HepG2 (cell line): ENCODE measurements around the gene WSB2. TPM values are rescaled to one million over a fixed set of nuclear protein-coding genes. Genes with fewer than 3 reads are reported as not detected.

Experiments
- ATAC-seq: fragments of 200-7000 bp; cut with Tn5 transposase; 3 replicates; pipeline ENCODE4 v1.9.1; 2020; ENCODE audit warnings: mild to moderate bottlenecking, moderate library complexity
- BruUV-seq: library from RNA; stranded (reverse); fragments of 400-500 nt; replicated peaks from 2 replicates; lab custom pipeline; 2021; lab: Mats Ljungman, UMichigan
- CTCF ChIA-PET: fragments of 300-600 bp; formaldehyde crosslinking; extraction: SDS; loops from one replicate; lab custom pipeline; 2021; ENCODE audit warnings: low total read pairs, inconsistent platforms, low intra/inter-chr PET ratio; lab: Yijun Ruan, JAX
- POLR2A ChIA-PET: fragments of 350-600 bp; sonication (Branson Sonifier 250); formaldehyde crosslinking; loops from one replicate; lab custom pipeline; 2020; ENCODE audit warnings: antibody characterized with exemption, inconsistent platforms; lab: Yijun Ruan, JAX
- DNase-seq: peaks from one replicate; pipeline ENCODE4 v3.0.0-alpha.2; 2015; ENCODE audit warnings: low spot score
- FAIRE-seq: peaks from 3 replicates; lab custom pipeline; 2011; peaks lifted over from hg19 to GRCh38; lab: Jason Lieb, UNC
- H2AFZ ChIP-seq: one replicate; pipeline ENCODE4 v1.6.1; 2011; ENCODE audit warnings: low read length, inconsistent platforms
- H3K27ac ChIP-seq: fragments of 300-600 bp; 3 replicates; pipeline ENCODE4 v1.8.0; 2011; ENCODE audit warnings: mixed run types, mild to moderate bottlenecking, mixed read lengths, low read length, inconsistent platforms; ENCODE audit not compliant: insufficient read depth; ENCODE audit errors: extremely low read length
- H3K27me3 ChIP-seq, 2 experiments: fragments of 200-600 bp in 1 of 2; 2 replicates in 1 of 2; 3 replicates in 1 of 2; pipeline versions ENCODE4 v1.6.0 to v1.8.0; 2011; ENCODE audit warnings: low read length in 2 of 2, mild to moderate bottlenecking in 2 of 2, moderate library complexity in 2 of 2, inconsistent platforms in 1 of 2; ENCODE audit not compliant: insufficient read depth in 2 of 2, control insufficient read depth in 1 of 2
- H3K36me3 ChIP-seq, 2 experiments: fragments of 200-600 bp in 1 of 2; replicated peaks in 1 of 2; 2 replicates in 1 of 2; 3 replicates in 1 of 2; pipeline versions ENCODE4 v1.5.1 to v1.8.0; 2011; ENCODE audit warnings: low read length in 2 of 2, inconsistent platforms in 1 of 2; ENCODE audit not compliant: insufficient read depth in 2 of 2, control insufficient read depth in 1 of 2
- H3K4me1 ChIP-seq: 2 replicates; pipeline ENCODE4 v1.5.1; 2012; ENCODE audit warnings: low read length, inconsistent platforms; ENCODE audit not compliant: insufficient read depth
- H3K4me2 ChIP-seq: 2 replicates; pipeline ENCODE4 v1.6.0; 2011; ENCODE audit warnings: low read depth, low read length, inconsistent platforms
- H3K4me3 ChIP-seq, 3 experiments: fragments of 200-600 bp in 1 of 3; sonication (generic), shearing (Covaris generic) in 1 of 3; replicated peaks in 1 of 3; 2 replicates each; pipeline ENCODE4 v1.5.1; 2011 to 2016; ENCODE audit warnings: low read length in 3 of 3, inconsistent platforms in 2 of 3, low read depth in 2 of 3, mild to moderate bottlenecking in 2 of 3, control low read depth in 1 of 3, mixed read lengths in 1 of 3; ENCODE audit not compliant: insufficient read depth in 1 of 3
- H3K79me2 ChIP-seq: one replicate; pipeline ENCODE4 v1.6.1; 2011; ENCODE audit warnings: low read length, inconsistent platforms; ENCODE audit not compliant: insufficient read depth
- H3K9ac ChIP-seq: 2 replicates; pipeline ENCODE4 v1.6.0; 2011; ENCODE audit warnings: mild to moderate bottlenecking, low read depth, low read length, inconsistent platforms; ENCODE audit not compliant: insufficient read depth
- H3K9me3 ChIP-seq: 2 replicates; pipeline ENCODE4 v1.5.1; 2012; ENCODE audit warnings: mild to moderate bottlenecking, low read length
- H4K20me1 ChIP-seq: 2 replicates; pipeline ENCODE4 v1.6.0; 2011; ENCODE audit warnings: inconsistent platforms, mild to moderate bottlenecking, low read length, moderate library complexity; ENCODE audit not compliant: insufficient read depth
- CBFB ChIP-seq: sonication (generic); formaldehyde crosslinking; IDR thresholded peaks from 2 replicates; pipeline ENCODE4 v1.4.0; 2020; ENCODE audit warnings: missing genetic modification reagents
- JUNB ChIP-seq: sonication (generic); formaldehyde crosslinking; IDR thresholded peaks from 2 replicates; pipeline ENCODE4 v1.8.0; 2022; ENCODE audit warnings: missing genetic modification reagents, mild to moderate bottlenecking, borderline replicate concordance
- MED8 ChIP-seq: sonication (generic); formaldehyde crosslinking; IDR thresholded peaks from 2 replicates; pipeline ENCODE4 v1.8.1; 2023; ENCODE audit warnings: mild to moderate bottlenecking, missing genetic modification reagents; ENCODE audit not compliant: insufficient replicate concordance
- SIX1 ChIP-seq: sonication (generic); formaldehyde crosslinking; IDR thresholded peaks from 2 replicates; pipeline ENCODE4 v1.4.0; 2020; ENCODE audit warnings: missing genetic modification reagents, borderline replicate concordance
- ZMYM3 ChIP-seq: sonication (generic); formaldehyde crosslinking; IDR thresholded peaks from 2 replicates; pipeline ENCODE4 v1.5.1; 2020; ENCODE audit warnings: mild to moderate bottlenecking, missing genetic modification reagents
- WGBS: methylation state at CpG from one replicate; pipeline ENCODE4 v1.1.6; 2017; ENCODE audit warnings: low lambda C conversion rate; 5-methylcytosine and 5-hydroxymethylcytosine counted together
- in situ Hi-C: cut with HindIII; loops from 2 replicates; pipeline ENCODE4 v1.10.0; 2017; ENCODE audit warnings: low pct_unique_long_range_greater_than_20kb; ENCODE audit not compliant: extremely low pct_ligation_motif_present
- intact Hi-C: fragments of 100-400 bp; cut with micrococcal nuclease; formaldehyde crosslinking; loops from one replicate; pipeline ENCODE4 v1.10.0; 2022; ENCODE audit not compliant: unreplicated experiment
- polyA plus RNA-seq, 8 experiments: library from polyadenylated mRNA; depleted of rRNA in 3 of 8; stranded (reverse) in 7 of 8; unstranded in 1 of 8; fragments of >200 nt; fragmentation: Illumina TruSeq in 4 of 8; extraction: Trizol in 4 of 8; gene quantifications; 2 replicates each; pipeline versions ENCODE4 v1.2.1 to v1.2.3, GENCODE V29; 2011 to 2016; ENCODE audit warnings: low read depth in 4 of 8, missing spikeins in 1 of 8, mixed read lengths in 1 of 8; ENCODE audit not compliant: insufficient read depth in 1 of 8
- total RNA-seq, 5 experiments: library from RNA; depleted of rRNA; stranded (reverse); fragments of >200 nt; fragmentation: Illumina TruSeq; extraction: Trizol; gene quantifications; 2 replicates each; pipeline ENCODE4 v1.2.3, GENCODE V29; 2016; ENCODE audit warnings: low read depth in 1 of 5
- TF ChIP-seq, protein P1 (sequence below): sonication (generic); formaldehyde crosslinking; IDR thresholded peaks from 2 replicates; pipeline ENCODE4 v1.4.0; 2020; ENCODE audit warnings: missing genetic modification reagents
- TF ChIP-seq, protein P2 (sequence below): sonication (generic); formaldehyde crosslinking; IDR thresholded peaks from 2 replicates; pipeline ENCODE4 v1.5.1; 2020; ENCODE audit warnings: mild to moderate bottlenecking, missing genetic modification reagents, borderline replicate concordance
- TF ChIP-seq, protein P3 (sequence below): sonication (generic); formaldehyde crosslinking; IDR thresholded peaks from 2 replicates; pipeline ENCODE4 v1.4.0; 2020; ENCODE audit warnings: missing genetic modification reagents, borderline replicate concordance
- TF ChIP-seq, protein P4 (sequence below): sonication (generic); formaldehyde crosslinking; IDR thresholded peaks from 2 replicates; pipeline ENCODE4 v1.8.0; 2022; ENCODE audit warnings: missing genetic modification reagents, low read depth, mild to moderate bottlenecking, borderline replicate concordance

The WSB2 gene
- total and polyA plus RNA-seq, 2 of the 13 experiments (the other 11 are each of a cell fraction or from before 2014, with no cell fraction given): 31.0 to 82.8 TPM

DNA sequence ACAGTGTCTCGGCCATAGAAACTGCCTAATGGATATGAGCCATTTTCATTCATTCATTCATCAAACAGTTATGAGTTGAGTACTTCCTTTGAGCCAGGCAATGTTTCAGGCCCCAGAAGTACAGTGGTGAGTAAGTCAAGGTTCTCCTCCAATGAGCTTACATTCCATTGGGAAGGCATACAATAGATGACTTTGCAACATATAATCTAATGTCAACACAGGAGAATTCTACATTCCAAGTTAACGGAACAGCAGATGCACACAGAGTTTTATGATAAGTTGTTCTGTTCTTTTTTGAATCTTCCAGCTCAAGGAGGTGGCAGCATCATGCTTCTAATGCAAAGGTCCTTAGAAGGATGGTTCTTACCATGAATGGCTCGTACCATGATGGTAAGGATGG lies 47.7 kb downstream of the WSB2 start:
- FAIRE-seq (no peak), ATAC-seq (no peak), DNase-seq (no peak)
- no peak overlapping the region for H3K4me2 ChIP-seq
- no peaks in the 10 kb centered on the region for H4K20me1 ChIP-seq
- H3K27me3 ChIP-seq: no peaks in the 10 kb centered on the region; a peak in 1 of 5 replicates
- H3K27ac ChIP-seq: no peak overlapping the region
- in situ Hi-C loops: no loop called here
- BruUV-seq: no TSS peak
- intact Hi-C loops: no loop called here
- no peak overlapping the region for H3K4me3 ChIP-seq
- H3K79me2 ChIP-seq: peaks cover 14% of the 10 kb centered on the region
- ChIA-PET POLR2A (no interaction called here), CTCF (no interaction called here)
- peaks cover 29% of the 10 kb centered on the region for H3K4me1 ChIP-seq
- no peak overlapping the region for H2AFZ ChIP-seq
- no peaks in the 10 kb centered on the region for H3K36me3 ChIP-seq
- H3K9ac ChIP-seq: no peak overlapping the region
- H3K9me3 ChIP-seq: no peaks in the 10 kb centered on the region
- WGBS: 14% methylated on average over 3 of the region's 3 CpGs
- TF ChIP-seq, protein P1, sequence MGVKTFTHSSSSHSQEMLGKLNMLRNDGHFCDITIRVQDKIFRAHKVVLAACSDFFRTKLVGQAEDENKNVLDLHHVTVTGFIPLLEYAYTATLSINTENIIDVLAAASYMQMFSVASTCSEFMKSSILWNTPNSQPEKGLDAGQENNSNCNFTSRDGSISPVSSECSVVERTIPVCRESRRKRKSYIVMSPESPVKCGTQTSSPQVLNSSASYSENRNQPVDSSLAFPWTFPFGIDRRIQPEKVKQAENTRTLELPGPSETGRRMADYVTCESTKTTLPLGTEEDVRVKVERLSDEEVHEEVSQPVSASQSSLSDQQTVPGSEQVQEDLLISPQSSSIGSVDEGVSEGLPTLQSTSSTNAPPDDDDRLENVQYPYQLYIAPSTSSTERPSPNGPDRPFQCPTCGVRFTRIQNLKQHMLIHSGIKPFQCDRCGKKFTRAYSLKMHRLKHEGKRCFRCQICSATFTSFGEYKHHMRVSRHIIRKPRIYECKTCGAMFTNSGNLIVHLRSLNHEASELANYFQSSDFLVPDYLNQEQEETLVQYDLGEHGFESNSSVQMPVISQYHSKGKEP (CRISPR knock-in tag): no peak
- TF ChIP-seq, protein P2, sequence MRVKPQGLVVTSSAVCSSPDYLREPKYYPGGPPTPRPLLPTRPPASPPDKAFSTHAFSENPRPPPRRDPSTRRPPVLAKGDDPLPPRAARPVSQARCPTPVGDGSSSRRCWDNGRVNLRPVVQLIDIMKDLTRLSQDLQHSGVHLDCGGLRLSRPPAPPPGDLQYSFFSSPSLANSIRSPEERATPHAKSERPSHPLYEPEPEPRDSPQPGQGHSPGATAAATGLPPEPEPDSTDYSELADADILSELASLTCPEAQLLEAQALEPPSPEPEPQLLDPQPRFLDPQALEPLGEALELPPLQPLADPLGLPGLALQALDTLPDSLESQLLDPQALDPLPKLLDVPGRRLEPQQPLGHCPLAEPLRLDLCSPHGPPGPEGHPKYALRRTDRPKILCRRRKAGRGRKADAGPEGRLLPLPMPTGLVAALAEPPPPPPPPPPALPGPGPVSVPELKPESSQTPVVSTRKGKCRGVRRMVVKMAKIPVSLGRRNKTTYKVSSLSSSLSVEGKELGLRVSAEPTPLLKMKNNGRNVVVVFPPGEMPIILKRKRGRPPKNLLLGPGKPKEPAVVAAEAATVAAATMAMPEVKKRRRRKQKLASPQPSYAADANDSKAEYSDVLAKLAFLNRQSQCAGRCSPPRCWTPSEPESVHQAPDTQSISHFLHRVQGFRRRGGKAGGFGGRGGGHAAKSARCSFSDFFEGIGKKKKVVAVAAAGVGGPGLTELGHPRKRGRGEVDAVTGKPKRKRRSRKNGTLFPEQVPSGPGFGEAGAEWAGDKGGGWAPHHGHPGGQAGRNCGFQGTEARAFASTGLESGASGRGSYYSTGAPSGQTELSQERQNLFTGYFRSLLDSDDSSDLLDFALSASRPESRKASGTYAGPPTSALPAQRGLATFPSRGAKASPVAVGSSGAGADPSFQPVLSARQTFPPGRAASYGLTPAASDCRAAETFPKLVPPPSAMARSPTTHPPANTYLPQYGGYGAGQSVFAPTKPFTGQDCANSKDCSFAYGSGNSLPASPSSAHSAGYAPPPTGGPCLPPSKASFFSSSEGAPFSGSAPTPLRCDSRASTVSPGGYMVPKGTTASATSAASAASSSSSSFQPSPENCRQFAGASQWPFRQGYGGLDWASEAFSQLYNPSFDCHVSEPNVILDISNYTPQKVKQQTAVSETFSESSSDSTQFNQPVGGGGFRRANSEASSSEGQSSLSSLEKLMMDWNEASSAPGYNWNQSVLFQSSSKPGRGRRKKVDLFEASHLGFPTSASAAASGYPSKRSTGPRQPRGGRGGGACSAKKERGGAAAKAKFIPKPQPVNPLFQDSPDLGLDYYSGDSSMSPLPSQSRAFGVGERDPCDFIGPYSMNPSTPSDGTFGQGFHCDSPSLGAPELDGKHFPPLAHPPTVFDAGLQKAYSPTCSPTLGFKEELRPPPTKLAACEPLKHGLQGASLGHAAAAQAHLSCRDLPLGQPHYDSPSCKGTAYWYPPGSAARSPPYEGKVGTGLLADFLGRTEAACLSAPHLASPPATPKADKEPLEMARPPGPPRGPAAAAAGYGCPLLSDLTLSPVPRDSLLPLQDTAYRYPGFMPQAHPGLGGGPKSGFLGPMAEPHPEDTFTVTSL (CRISPR knock-in tag): no peak
- TF ChIP-seq MED8 (CRISPR knock-in tag): no peak
- no peak for TF ChIP-seq SIX1
- TF ChIP-seq, protein P3, sequence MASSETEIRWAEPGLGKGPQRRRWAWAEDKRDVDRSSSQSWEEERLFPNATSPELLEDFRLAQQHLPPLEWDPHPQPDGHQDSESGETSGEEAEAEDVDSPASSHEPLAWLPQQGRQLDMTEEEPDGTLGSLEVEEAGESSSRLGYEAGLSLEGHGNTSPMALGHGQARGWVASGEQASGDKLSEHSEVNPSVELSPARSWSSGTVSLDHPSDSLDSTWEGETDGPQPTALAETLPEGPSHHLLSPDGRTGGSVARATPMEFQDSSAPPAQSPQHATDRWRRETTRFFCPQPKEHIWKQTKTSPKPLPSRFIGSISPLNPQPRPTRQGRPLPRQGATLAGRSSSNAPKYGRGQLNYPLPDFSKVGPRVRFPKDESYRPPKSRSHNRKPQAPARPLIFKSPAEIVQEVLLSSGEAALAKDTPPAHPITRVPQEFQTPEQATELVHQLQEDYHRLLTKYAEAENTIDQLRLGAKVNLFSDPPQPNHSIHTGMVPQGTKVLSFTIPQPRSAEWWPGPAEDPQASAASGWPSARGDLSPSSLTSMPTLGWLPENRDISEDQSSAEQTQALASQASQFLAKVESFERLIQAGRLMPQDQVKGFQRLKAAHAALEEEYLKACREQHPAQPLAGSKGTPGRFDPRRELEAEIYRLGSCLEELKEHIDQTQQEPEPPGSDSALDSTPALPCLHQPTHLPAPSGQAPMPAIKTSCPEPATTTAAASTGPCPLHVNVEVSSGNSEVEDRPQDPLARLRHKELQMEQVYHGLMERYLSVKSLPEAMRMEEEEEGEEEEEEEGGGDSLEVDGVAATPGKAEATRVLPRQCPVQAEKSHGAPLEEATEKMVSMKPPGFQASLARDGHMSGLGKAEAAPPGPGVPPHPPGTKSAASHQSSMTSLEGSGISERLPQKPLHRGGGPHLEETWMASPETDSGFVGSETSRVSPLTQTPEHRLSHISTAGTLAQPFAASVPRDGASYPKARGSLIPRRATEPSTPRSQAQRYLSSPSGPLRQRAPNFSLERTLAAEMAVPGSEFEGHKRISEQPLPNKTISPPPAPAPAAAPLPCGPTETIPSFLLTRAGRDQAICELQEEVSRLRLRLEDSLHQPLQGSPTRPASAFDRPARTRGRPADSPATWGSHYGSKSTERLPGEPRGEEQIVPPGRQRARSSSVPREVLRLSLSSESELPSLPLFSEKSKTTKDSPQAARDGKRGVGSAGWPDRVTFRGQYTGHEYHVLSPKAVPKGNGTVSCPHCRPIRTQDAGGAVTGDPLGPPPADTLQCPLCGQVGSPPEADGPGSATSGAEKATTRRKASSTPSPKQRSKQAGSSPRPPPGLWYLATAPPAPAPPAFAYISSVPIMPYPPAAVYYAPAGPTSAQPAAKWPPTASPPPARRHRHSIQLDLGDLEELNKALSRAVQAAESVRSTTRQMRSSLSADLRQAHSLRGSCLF (CRISPR knock-in tag): no peak
- TF ChIP-seq, protein P4, sequence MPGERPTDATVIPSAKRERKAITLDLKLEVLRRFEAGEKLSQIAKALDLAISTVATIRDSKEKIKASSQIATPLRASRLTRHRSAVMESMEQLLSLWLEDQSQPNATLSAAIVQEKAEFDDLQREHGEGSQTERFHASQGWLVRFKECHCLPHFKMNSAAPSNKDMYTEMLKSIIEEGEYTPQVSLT (CRISPR knock-in tag): no peak
- no peak for TF ChIP-seq ZMYM3 (CRISPR knock-in tag)
- TF ChIP-seq JUNB (CRISPR knock-in tag): no peak
- no peak for TF ChIP-seq CBFB (CRISPR knock-in tag)
